GM13977 (cell line): ENCODE measurements around the gene CDCA7L.

ENCODE experiments used
- DNase-seq: peaks from one replicate; pipeline ENCODE4 v3.0.0; 2012; ENCODE audit warnings: low spot score
- in situ Hi-C: fragments of 300-500 bp; cut with MboI; formaldehyde crosslinking; loops from one replicate; pipeline ENCODE4 v1.12.0; 2022; ENCODE audit warnings: low sequenced_read_pairs, low pct_unique_long_range_greater_than_20kb, mixed read lengths, inconsistent platforms; ENCODE audit not compliant: unreplicated experiment
- TF ChIP-seq, protein P1 (sequence below): IDR thresholded peaks from 2 replicates; pipeline ENCODE4 v1.5.1; 2012; ENCODE audit warnings: mild to moderate bottlenecking, control low read depth; ENCODE audit not compliant: insufficient read depth; ENCODE audit errors: extremely low read depth, missing control alignments

CDCA7L gene

DNA sequence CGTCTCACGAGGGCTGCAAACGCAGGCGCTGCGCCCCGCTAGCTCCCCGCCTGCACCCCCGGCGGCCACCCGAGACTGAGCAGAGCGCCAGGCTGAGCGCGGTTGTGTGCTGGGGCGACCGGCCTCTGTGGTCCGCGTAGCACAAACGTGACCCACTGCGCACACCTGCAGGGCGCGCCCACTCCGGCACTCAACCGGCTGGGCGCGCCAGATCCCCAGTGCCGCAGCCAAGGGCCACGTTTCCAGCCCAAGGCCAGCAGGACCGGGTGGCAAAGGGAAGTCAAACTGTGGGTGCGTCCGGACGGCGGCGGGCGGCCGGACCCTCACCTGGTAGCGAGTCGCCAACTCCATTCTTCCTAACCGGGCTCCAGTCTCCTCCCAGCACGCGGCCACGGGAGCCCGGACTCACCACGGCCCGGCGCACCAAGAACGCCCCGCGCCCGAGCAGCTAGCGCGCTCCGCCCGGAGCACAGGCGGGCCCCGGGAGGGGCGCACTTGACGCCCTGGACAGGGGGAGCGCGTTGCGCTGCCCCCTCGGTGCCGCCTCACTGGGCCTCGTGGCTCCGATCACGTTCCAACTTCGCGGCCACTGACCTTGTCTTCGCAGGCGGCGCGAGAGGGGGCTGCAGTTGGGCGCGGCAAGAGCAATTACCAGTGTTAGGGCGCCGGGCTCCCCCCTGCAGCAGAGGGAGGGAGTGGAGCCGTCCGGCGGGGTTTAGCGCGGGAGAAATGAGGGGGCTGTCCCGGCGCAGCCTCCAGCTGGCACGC lies at the start of gene CDCA7L:
TSS of gene CDCA7L (minus strand) at position 446 of the 768 bp plus-strand sequence. CDS start at position 351, 95 bp downstream.
- TF ChIP-seq, protein P1, sequence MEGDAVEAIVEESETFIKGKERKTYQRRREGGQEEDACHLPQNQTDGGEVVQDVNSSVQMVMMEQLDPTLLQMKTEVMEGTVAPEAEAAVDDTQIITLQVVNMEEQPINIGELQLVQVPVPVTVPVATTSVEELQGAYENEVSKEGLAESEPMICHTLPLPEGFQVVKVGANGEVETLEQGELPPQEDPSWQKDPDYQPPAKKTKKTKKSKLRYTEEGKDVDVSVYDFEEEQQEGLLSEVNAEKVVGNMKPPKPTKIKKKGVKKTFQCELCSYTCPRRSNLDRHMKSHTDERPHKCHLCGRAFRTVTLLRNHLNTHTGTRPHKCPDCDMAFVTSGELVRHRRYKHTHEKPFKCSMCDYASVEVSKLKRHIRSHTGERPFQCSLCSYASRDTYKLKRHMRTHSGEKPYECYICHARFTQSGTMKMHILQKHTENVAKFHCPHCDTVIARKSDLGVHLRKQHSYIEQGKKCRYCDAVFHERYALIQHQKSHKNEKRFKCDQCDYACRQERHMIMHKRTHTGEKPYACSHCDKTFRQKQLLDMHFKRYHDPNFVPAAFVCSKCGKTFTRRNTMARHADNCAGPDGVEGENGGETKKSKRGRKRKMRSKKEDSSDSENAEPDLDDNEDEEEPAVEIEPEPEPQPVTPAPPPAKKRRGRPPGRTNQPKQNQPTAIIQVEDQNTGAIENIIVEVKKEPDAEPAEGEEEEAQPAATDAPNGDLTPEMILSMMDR = peak; percentile 18
- in situ Hi-C loops = no loop called here
- DNase-seq = peak; percentile 89

GRCh38 chr7:21986096-21986495 lies 40.4 kb upstream of the CDCA7L start:
- in situ Hi-C loops = no loop called here
- no peak for DNase-seq
- TF ChIP-seq, protein P1 = no peak

DNA sequence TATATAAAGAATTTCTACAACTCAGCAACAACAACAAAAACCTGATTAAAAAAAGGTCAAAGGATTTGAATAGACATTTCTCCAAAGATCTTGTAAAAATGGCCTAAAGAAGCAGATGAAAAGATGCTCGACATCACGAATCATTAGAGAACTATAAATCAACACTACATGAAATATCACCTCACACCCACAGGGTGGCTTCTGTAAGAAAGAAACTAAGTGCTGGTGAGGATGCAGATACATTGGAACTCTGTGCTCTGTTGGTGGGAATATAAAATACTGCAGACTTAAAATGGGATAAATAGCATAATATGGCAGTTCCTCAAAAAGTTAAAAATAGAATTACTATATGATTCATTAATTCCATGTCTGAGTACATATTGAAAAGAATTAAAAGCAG lies 38.3 kb upstream of the CDCA7L start:
- in situ Hi-C loops = no loop called here
- DNase-seq = no peak
- TF ChIP-seq, protein P1 = no peak

GRCh38 chr7:21983056-21983455 lies 37.4 kb upstream of the CDCA7L start:
- DNase-seq = no peak
- in situ Hi-C loops = no loop called here
- TF ChIP-seq, protein P1 = no peak

DNA sequence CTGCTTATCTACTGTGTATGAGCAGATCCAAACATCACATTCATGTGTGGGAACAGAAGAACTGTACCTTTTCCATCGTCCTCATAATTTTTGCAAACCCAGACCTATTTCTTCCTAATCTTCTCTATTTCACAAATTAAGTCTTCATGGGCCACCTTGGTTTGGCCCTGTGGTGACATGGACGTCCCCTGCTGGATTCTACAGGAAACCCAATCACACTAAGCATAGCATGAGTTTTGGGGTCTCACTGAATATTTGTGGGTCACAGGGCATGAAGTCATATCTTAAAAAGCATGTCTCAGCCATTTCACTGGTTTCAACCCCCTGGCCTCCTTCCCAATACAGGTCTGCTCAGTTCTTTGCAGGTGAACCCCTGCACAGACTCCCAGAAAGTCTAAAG lies 35.8 kb upstream of the CDCA7L start:
- TF ChIP-seq, protein P1 = no peak
- in situ Hi-C loops = no loop called here
- DNase-seq = no peak

GRCh38 chr7:21980926-21981500 lies 35.3 kb upstream of the CDCA7L start:
- DNase-seq = no peak
- in situ Hi-C loops = no loop called here
- TF ChIP-seq, protein P1 = no peak
